HG03432 (cell line): ENCODE data around the gene TMEM119.
"Not testable (repeated sequence)": the region's sequence is repeated elsewhere in the genome, so short reads cannot be mapped to it uniquely, and the experiment has no call there.

Experiments
- ATAC-seq: cut with Tn5 transposase; IDR thresholded peaks from one replicate; pipeline ENCODE4 v1.9.1; 2021; ENCODE audit warnings: mild to moderate bottlenecking, moderate library complexity; ENCODE audit not compliant: unreplicated experiment

TMEM119 gene

GRCh38 chr12:108570743-108571608 is 26.9 kb downstream of the TMEM119 start:
- ATAC-seq = no peak

- ATAC-seq = peak; percentile 65
Measured at GRCh38 chr12:108568338-108569154, 29.3 kb downstream of the TMEM119 start.

DNA sequence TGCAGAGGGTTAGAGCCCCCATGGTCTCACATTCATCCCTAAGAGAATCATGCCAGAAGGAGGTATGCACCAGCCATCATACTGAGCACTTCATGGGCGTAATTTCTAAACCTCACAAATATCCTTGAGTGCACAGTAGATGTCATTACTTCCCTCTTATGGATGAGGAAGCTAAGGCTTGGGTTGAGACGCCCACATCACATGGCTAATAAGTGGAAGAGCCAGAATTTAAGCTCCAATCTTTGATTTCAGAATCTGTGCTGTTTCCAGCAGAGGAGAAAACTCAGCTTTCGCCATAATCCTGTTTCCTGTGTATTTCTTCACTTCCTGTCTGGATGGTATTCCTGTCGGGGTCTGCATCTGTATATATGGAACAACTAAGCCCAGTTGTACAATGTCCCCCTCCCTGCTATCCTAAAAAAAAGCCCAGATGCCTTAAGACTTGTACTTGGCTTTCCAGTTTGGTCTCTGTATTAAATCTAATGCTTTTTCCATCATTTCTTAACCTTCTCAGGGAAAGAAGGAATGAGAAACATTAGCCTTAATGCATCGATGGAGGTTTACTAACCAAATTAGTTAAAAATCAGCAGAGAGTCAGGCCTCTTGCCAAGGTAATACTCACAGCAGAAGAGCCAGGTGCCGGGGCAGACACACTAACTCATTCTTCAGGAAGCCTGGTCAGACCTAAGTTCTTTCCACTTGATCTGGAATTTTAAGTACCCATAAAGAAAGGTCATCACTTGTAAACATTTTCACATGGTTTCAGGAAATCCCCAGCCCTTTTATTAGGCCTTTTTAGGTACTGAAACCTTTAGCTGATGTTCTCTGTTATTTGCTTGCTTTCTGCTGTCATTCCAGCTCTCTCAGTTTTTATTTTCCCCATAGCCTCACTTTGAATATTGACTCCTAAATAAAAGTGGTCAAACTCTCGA is 30.2 kb downstream of the TMEM119 start:
- ATAC-seq = no peak

GRCh38 chr12:108566452-108566851 is 31.4 kb downstream of the TMEM119 start:
- no peak for ATAC-seq

DNA sequence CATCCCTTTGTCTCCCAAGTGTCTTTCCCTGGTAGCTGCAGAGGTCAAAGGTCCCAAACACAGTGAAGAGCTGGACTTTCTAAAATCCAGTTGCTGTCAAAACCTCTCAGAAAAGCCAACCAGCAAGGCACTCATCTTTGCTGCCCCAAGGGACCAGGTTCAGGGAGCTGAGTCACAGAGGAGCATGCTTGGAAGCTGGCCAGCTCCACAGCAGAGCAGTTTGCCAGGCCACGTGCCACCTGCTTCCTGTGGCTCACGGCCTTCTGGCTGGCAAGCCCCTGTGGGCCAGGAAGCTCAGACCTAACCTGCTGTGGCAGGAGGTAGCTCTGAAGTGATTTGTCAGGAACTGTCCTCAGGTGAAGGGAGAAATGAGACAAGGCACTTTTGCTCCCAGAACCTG is 31.9 kb downstream of the TMEM119 start:
- no peak for ATAC-seq

GRCh38 chr12:108565146-108565545 is 32.7 kb downstream of the TMEM119 start:
- ATAC-seq = no peak

DNA sequence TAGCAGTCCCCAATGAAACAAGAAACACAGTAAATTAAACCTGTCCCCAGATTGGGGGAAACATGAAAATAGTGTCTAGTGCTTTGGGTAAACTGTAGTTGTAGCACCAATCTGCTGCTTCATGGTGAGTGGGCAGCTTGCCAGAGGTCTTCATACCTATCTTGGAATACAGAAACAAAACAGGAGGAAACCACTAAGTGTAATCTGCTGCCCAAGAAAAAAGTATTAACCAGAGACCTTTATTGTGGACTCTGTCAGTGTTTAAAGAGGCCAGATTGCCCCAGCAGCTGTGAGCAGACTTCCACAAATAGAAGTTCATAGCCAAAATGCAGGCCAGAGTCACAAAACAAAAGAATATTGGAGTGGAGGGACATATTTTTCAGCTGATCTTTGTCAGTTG is 33.2 kb downstream of the TMEM119 start:
- no peak for ATAC-seq

DNA sequence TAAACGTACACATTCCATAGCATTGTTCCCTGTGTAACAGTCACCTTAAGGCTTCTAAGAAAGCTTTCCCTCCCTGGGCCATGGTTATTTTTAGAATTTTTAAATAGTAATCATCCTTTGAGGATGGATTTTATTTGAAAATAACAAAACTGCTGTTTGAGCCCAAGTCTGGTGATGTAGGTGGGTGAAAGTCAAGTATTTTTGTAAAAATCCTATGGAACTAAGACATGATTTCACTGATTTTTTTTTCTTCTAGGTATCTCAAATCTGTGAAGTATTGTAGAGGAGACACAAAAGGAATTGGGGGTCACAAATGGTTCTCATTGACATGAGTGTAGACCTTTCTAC is 34.1 kb downstream of the TMEM119 start:
- ATAC-seq = no peak

DNA sequence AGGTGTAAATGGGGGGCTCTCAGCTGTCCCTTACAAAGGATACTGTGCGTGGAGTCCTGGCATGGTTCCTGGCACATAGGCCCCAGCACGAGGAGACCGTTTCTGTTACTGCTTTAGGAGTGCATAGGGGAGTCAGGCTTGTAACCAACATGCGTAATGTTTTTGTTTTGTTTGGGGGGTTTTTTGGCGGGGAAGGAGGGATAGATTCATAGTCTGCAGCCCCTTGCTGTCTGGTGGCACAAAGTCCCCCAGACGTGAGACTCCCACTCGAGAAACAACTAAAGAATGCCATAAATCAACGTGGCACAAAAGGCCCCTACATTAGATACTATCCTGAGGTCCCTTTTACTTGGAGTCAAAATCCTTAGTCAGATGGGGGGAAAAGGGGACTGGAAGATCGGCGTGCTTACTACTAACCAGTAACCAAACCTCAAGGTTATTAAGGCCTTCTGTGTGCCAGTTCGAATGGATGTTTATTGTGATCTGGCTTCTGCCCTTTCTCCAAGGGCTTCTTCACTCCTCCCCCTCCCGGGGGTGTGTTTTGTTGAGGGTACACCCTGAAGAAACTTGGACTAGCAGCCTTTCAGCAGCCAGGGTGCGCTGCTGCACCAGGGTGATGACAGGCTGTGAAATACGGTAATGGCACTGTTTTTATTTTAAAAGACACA is 34.6 kb downstream of the TMEM119 start:
- no peak for ATAC-seq

GRCh38 chr12:108562348-108563135 is 35.3 kb downstream of the TMEM119 start, which contains the start of gene ISCU:
Gene ISCU (plus strand): TSS chr12:108562596. CDS start chr12:108562623, 27 bp downstream.
- peak; percentile 69 for ATAC-seq

DNA sequence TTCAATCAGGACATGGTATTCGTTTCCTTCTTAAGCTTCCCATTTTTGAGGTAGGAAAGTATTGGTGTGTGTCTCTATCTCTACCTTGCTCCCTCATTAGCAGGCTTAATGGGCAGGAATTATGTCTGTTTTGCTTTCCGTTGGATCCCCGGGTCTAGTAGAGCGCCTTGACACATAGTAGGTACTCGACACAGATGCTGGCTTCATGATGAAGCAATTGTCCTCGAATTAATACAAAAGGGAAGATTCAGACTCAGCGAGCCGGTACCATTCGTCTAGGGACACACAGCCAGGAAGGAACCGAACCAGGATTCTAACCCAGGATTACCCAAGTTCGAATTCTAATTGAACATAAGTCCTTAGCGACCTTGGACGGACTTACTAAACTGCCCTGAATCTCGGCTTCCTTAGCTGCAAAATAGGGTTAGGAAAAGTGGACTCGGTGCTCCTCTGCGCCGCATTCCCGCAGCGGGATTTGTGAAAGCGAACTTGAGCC is 36.0 kb downstream of the TMEM119 start:
- no peak for ATAC-seq

- ATAC-seq = peak; percentile 43
Measured at GRCh38 chr12:108560752-108561719, 36.8 kb downstream of the TMEM119 start, which contains the start of gene SART3. Gene SART3 (minus strand): TSS chr12:108561173. CDS start chr12:108561154, 19 bp downstream.

DNA sequence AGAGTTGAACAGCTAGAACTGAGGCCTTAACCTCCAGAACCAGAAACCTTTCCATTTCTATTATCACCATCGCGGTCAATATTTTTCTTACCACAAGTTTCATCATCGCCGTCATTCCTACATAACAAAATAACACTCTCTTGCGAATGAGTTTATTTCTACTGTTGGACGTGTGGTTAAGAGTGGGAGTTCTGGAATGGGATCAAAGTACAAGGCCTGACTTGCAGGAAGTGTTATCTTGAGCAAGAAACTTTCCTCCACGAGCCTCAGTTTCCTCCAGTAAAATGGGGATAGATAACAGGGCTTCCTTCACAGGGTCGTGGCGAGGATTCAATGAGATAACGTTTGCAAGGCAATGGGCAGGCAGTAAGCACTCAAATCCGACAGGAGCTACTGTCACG is 37.6 kb downstream of the TMEM119 start:
- ATAC-seq = no peak

DNA sequence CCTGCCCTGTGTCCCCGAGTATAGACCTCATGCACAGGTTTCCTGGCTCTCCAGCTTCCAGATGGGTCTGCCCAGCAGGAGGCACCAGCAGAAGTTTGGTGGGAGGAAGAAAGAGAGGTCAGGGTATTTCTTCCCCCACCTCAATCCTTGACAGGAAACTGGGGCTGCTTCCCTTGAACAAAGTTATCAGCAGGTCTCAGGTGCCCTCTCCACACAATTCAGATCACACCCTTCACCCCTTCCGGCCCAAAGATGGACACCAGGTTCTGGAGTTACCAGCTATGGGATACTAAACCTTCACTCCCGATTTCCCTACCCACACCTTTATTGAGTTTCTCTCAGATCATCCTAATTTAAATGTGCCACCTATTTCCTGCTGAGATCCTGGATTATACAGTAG is 38.1 kb downstream of the TMEM119 start:
- no peak for ATAC-seq

GRCh38 chr12:108559007-108559655 is 38.8 kb downstream of the TMEM119 start:
- no peak for ATAC-seq

GRCh38 chr12:108555383-108555782 is 42.5 kb downstream of the TMEM119 start:
- ATAC-seq = not testable (repeated sequence)

- no peak for ATAC-seq
Measured at GRCh38 chr12:108553799-108554198, 44.1 kb downstream of the TMEM119 start.

DNA sequence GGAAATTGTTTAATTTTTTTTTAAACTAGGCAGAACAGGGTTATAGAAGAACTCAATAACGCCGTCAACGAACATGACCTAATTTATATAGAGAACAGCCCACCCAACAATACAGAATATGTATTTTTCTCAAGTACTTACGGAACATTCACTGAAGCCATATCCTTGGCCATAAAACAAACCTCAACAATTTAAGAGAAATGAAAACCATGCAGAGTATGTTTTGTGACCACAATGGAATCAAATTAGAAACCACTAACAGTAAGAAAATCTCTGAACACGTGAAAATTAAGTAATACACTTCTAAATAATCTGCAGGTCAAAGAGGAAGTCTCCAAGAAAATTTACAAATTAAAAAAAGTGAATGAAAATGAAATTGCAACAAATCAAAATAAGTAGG is 46.3 kb downstream of the TMEM119 start:
- no peak for ATAC-seq
